ENCODE data around the gene CSF1.
"Not testable (repeated sequence)": the region's sequence is repeated elsewhere in the genome, so short reads cannot be mapped to it uniquely, and the experiment has no call there.

Gene CSF1

GRCh38 chr1:109902204-109902985 is 8.3 kb upstream of the CSF1 start:
- DNase-seq (ENCODE audit: low read depth): no peak

- no peak for DNase-seq (ENCODE audit: low read depth)
These were observed 7.2 kb upstream of the CSF1 start for GRCh38 chr1:109903376-109903930.

GRCh38 chr1:109904105-109904817 is 6.4 kb upstream of the CSF1 start:
- DNase-seq (ENCODE audit: low read depth): peak; percentile 38

GRCh38 chr1:109905491-109905890 is 5.2 kb upstream of the CSF1 start:
- DNase-seq (ENCODE audit: low read depth): no peak

- DNase-seq (ENCODE audit: low read depth): no peak
These were observed 4.3 kb upstream of the CSF1 start for GRCh38 chr1:109906160-109906838.

- DNase-seq (ENCODE audit: low read depth): no peak
These were observed 3.8 kb upstream of the CSF1 start for GRCh38 chr1:109906839-109907180.

- DNase-seq (ENCODE audit: low read depth): no peak
These were observed 3.4 kb upstream of the CSF1 start for GRCh38 chr1:109907190-109907774.

- no peak for DNase-seq (ENCODE audit: low read depth)
These were observed 1.8 kb upstream of the CSF1 start for GRCh38 chr1:109908836-109909235.

GRCh38 chr1:109909561-109909960 is 1.1 kb upstream of the CSF1 start:
- DNase-seq (ENCODE audit: low read depth): no peak

- DNase-seq (ENCODE audit: low read depth): no peak
These were observed 532 bp downstream of the CSF1 start for GRCh38 chr1:109910963-109911798.

- no peak for DNase-seq (ENCODE audit: low read depth)
These were observed 1.7 kb downstream of the CSF1 start for GRCh38 chr1:109912214-109912861.

- DNase-seq (ENCODE audit: low read depth): no peak
These were observed 2.2 kb downstream of the CSF1 start for GRCh38 chr1:109912873-109913272.

- no peak for DNase-seq (ENCODE audit: low read depth)
These were observed 2.8 kb downstream of the CSF1 start for GRCh38 chr1:109913360-109913879.

GRCh38 chr1:109914587-109915240 is 4.1 kb downstream of the CSF1 start:
- DNase-seq (ENCODE audit: low read depth): no peak

GRCh38 chr1:109917051-109917767 is 6.6 kb downstream of the CSF1 start:
- DNase-seq (ENCODE audit: low read depth): no peak

GRCh38 chr1:109917768-109918606 is 7.3 kb downstream of the CSF1 start:
- no peak for DNase-seq (ENCODE audit: low read depth)

GRCh38 chr1:109918671-109919070 is 8.0 kb downstream of the CSF1 start:
- DNase-seq (ENCODE audit: low read depth): no peak

- no peak for DNase-seq (ENCODE audit: low read depth)
These were observed 8.7 kb downstream of the CSF1 start for GRCh38 chr1:109919303-109919702.

- DNase-seq (ENCODE audit: low read depth): not testable (repeated sequence)
These were observed 9.7 kb downstream of the CSF1 start for GRCh38 chr1:109920391-109920790.

Measured in stromal cell of bone marrow (primary cell).